ENCODE measurements around the gene COX19.

DNA sequence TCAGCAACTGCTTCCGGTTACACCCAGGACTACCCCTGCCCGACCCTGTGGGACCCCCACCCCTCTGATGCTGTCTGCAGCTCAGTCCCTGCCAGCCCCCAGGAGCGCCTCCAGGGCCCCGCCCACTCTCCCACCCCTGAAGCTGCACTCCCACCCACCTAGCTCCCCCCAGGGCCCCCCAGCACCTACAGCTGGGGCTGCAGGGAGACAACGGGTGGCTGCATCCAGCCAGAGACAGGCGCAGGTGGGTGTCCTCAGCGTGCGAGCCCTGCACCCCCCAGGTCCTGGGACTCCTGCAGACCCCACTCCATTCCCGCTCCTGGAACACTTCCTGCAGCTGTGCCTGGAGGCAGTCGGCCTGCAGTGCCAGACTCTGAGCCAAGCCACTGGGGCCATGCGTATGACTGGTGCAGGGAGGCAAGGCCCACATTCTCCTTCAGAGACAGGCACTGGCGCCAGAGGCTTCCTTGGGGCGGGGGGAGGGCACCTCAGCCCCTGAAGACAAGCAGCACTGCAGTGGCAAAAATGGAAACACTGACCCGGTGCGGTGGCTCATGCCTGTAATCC lies 13.7 kb upstream of the COX19 start:
- TF ChIP-seq TBP (CRISPR knock-in tag; IDR thresholded peaks at IDR 0.05) (no peak), ZNF549 (CRISPR knock-in tag; IDR thresholded peaks at IDR 0.05) (no peak), ZNF772 (CRISPR knock-in tag; IDR thresholded peaks at IDR 0.05) (no peak), EP300 (IDR thresholded peaks at IDR 0.05; ENCODE audit: low read depth in 2 of 2, low read length in 2 of 2) (no peak), EP300 (CRISPR knock-in tag; IDR thresholded peaks at IDR 0.05; ENCODE audit: borderline replicate concordance) (no peak), ZC3H4 (CRISPR knock-in tag; IDR thresholded peaks at IDR 0.05; ENCODE audit: borderline replicate concordance) (no peak)
- TF ChIP-seq, protein P1, sequence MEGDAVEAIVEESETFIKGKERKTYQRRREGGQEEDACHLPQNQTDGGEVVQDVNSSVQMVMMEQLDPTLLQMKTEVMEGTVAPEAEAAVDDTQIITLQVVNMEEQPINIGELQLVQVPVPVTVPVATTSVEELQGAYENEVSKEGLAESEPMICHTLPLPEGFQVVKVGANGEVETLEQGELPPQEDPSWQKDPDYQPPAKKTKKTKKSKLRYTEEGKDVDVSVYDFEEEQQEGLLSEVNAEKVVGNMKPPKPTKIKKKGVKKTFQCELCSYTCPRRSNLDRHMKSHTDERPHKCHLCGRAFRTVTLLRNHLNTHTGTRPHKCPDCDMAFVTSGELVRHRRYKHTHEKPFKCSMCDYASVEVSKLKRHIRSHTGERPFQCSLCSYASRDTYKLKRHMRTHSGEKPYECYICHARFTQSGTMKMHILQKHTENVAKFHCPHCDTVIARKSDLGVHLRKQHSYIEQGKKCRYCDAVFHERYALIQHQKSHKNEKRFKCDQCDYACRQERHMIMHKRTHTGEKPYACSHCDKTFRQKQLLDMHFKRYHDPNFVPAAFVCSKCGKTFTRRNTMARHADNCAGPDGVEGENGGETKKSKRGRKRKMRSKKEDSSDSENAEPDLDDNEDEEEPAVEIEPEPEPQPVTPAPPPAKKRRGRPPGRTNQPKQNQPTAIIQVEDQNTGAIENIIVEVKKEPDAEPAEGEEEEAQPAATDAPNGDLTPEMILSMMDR (CRISPR knock-in tag; IDR thresholded peaks at IDR 0.05), result no peak
- TF ChIP-seq, protein P2, sequence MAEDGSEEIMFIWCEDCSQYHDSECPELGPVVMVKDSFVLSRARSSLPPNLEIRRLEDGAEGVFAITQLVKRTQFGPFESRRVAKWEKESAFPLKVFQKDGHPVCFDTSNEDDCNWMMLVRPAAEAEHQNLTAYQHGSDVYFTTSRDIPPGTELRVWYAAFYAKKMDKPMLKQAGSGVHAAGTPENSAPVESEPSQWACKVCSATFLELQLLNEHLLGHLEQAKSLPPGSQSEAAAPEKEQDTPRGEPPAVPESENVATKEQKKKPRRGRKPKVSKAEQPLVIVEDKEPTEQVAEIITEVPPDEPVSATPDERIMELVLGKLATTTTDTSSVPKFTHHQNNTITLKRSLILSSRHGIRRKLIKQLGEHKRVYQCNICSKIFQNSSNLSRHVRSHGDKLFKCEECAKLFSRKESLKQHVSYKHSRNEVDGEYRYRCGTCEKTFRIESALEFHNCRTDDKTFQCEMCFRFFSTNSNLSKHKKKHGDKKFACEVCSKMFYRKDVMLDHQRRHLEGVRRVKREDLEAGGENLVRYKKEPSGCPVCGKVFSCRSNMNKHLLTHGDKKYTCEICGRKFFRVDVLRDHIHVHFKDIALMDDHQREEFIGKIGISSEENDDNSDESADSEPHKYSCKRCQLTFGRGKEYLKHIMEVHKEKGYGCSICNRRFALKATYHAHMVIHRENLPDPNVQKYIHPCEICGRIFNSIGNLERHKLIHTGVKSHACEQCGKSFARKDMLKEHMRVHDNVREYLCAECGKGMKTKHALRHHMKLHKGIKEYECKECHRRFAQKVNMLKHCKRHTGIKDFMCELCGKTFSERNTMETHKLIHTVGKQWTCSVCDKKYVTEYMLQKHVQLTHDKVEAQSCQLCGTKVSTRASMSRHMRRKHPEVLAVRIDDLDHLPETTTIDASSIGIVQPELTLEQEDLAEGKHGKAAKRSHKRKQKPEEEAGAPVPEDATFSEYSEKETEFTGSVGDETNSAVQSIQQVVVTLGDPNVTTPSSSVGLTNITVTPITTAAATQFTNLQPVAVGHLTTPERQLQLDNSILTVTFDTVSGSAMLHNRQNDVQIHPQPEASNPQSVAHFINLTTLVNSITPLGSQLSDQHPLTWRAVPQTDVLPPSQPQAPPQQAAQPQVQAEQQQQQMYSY (CRISPR knock-in tag; IDR thresholded peaks at IDR 0.05), result no peak
